WTC11 (cell line): ENCODE results near the gene LOC128125822.

Source experiments
- ATF2 ChIP-seq: sonication (generic); formaldehyde crosslinking; IDR thresholded peaks from 2 replicates; pipeline ENCODE4 v1.8.1; 2022; ENCODE audit warnings: low read depth, missing genetic modification reagents, borderline replicate concordance
- ATF6 ChIP-seq: sonication (generic); formaldehyde crosslinking; IDR thresholded peaks from 2 replicates; pipeline ENCODE4 v1.8.1; 2023; ENCODE audit warnings: mild to moderate bottlenecking, missing genetic modification reagents
- CTCF ChIP-seq: fragments of 200-600 bp; IDR thresholded peaks from 2 replicates; pipeline ENCODE4 v1.8.0; 2022; ENCODE audit warnings: antibody characterized with exemption
- E2F4 ChIP-seq: sonication (generic); formaldehyde crosslinking; IDR thresholded peaks from 2 replicates; pipeline ENCODE4 v1.8.1; 2022; ENCODE audit warnings: low read depth, mild to moderate bottlenecking, moderate library complexity, missing genetic modification reagents, borderline replicate concordance
- ESRRA ChIP-seq: sonication (generic); formaldehyde crosslinking; IDR thresholded peaks from 2 replicates; pipeline ENCODE4 v1.8.1; 2022; ENCODE audit warnings: mild to moderate bottlenecking, missing genetic modification reagents, borderline replicate concordance
- FOXK1 ChIP-seq: sonication (generic); formaldehyde crosslinking; IDR thresholded peaks from 2 replicates; pipeline ENCODE4 v1.8.0; 2022; ENCODE audit warnings: mild to moderate bottlenecking, moderate library complexity, missing genetic modification reagents
- FOXP1 ChIP-seq: sonication (generic); formaldehyde crosslinking; IDR thresholded peaks from 2 replicates; pipeline ENCODE4 v1.8.0; 2022; ENCODE audit warnings: missing genetic modification reagents, mild to moderate bottlenecking, moderate library complexity, borderline replicate concordance
- GABPB1 ChIP-seq: sonication (generic); formaldehyde crosslinking; IDR thresholded peaks from 2 replicates; pipeline ENCODE4 v1.8.1; 2023; ENCODE audit warnings: mild to moderate bottlenecking, missing genetic modification reagents
- GRHL2 ChIP-seq: fragments of 250-450 bp; sonication (Bioruptor Pico); IDR thresholded peaks from 2 replicates; pipeline ENCODE4 v1.8.0; 2022; ENCODE audit warnings: mild to moderate bottlenecking, moderate library complexity; ENCODE audit not compliant: insufficient replicate concordance, severe bottlenecking
- KAT7 ChIP-seq: sonication (generic); formaldehyde crosslinking; IDR thresholded peaks from 2 replicates; pipeline ENCODE4 v1.8.1; 2023; ENCODE audit warnings: missing genetic modification reagents, mild to moderate bottlenecking, borderline replicate concordance
- MYBL2 ChIP-seq: sonication (generic); formaldehyde crosslinking; IDR thresholded peaks from 2 replicates; pipeline ENCODE4 v1.8.1; 2023; ENCODE audit warnings: mild to moderate bottlenecking, moderate library complexity, missing genetic modification reagents
- NR2C2 ChIP-seq: sonication (generic); formaldehyde crosslinking; IDR thresholded peaks from 2 replicates; pipeline ENCODE4 v1.8.0; 2022; ENCODE audit warnings: mild to moderate bottlenecking, missing genetic modification reagents
- RORB ChIP-seq: fragments of 250-450 bp; sonication (Bioruptor Pico); IDR thresholded peaks from 2 replicates; pipeline ENCODE4 v1.9.0; 2021; ENCODE audit warnings: mild to moderate bottlenecking
- SMAD4 ChIP-seq: sonication (generic); formaldehyde crosslinking; IDR thresholded peaks from 2 replicates; pipeline ENCODE4 v1.8.0; 2022; ENCODE audit warnings: mild to moderate bottlenecking, missing genetic modification reagents
- SOX15 ChIP-seq: fragments of 250-450 bp; sonication (Bioruptor Pico); IDR thresholded peaks from 2 replicates; pipeline ENCODE4 v1.9.0; 2021; ENCODE audit warnings: mild to moderate bottlenecking
- STAT6 ChIP-seq: sonication (generic); formaldehyde crosslinking; conservative IDR thresholded peaks from 2 replicates; pipeline ENCODE4 v1.8.1; 2023; ENCODE audit warnings: mild to moderate bottlenecking, low read depth, missing genetic modification reagents, moderate library complexity
- TEAD1 ChIP-seq: sonication (generic); formaldehyde crosslinking; IDR thresholded peaks from 2 replicates; pipeline ENCODE4 v1.8.0; 2022; ENCODE audit warnings: mild to moderate bottlenecking, missing genetic modification reagents
- USF2 ChIP-seq: sonication (generic); formaldehyde crosslinking; IDR thresholded peaks from 2 replicates; pipeline ENCODE4 v1.8.1; 2023; ENCODE audit warnings: mild to moderate bottlenecking, missing genetic modification reagents, moderate library complexity
- ZBTB43 ChIP-seq: sonication (generic); formaldehyde crosslinking; IDR thresholded peaks from 2 replicates; pipeline ENCODE4 v1.8.1; 2023; ENCODE audit warnings: mild to moderate bottlenecking, missing genetic modification reagents
- ZNF121 ChIP-seq: sonication (generic); formaldehyde crosslinking; IDR thresholded peaks from 2 replicates; pipeline ENCODE4 v1.8.0; 2023; ENCODE audit warnings: missing genetic modification reagents
- ZNF317 ChIP-seq: sonication (generic); formaldehyde crosslinking; IDR thresholded peaks from 2 replicates; pipeline ENCODE4 v1.8.1; 2023; ENCODE audit warnings: low read depth, mild to moderate bottlenecking, moderate library complexity, missing genetic modification reagents, borderline replicate concordance
- ZNF416 ChIP-seq: fragments of 250-450 bp; sonication (Bioruptor Pico); IDR thresholded peaks from 2 replicates; pipeline ENCODE4 v1.9.0; 2021; ENCODE audit warnings: mild to moderate bottlenecking, inconsistent platforms
- ZNF425 ChIP-seq: fragments of 250-450 bp; sonication (Bioruptor Pico); conservative IDR thresholded peaks from 2 replicates; pipeline ENCODE4 v1.9.0; 2021; ENCODE audit warnings: mild to moderate bottlenecking

The LOC128125822 gene

GRCh38 chr6:63572044-63572746, at the start of gene LOC128125822, which contains the start of gene PTP4A1 (continued):
- TF ChIP-seq ATF6 (CRISPR knock-in tag): no peak
- TF ChIP-seq FOXK1 (CRISPR knock-in tag): peak; percentile 74
- peak; percentile 61 for TF ChIP-seq E2F4 (CRISPR knock-in tag)
- no peak for TF ChIP-seq NR2C2 (CRISPR knock-in tag)
- TF ChIP-seq SMAD4 (CRISPR knock-in tag): no peak
- 0 out of 2 replicates have a peak, but pooled peaks have one; percentile 66 for TF ChIP-seq KAT7 (CRISPR knock-in tag)
- no peak for TF ChIP-seq SOX15 (CRISPR knock-in tag)
- peak; percentile 84; the same call in 1 of the 2 replicates for TF ChIP-seq MYBL2 (CRISPR knock-in tag)
- TF ChIP-seq ESRRA (CRISPR knock-in tag): peak; percentile 56; the same call in 1 of the 2 replicates
- no peak for TF ChIP-seq STAT6 (CRISPR knock-in tag)
- TF ChIP-seq GABPB1: peak; percentile 76
- no peak for TF ChIP-seq ZNF416 (CRISPR knock-in tag)
- no peak for TF ChIP-seq GRHL2
- no peak for TF ChIP-seq ZNF121 (CRISPR knock-in tag)
- TF ChIP-seq TEAD1: no peak; the same call in 1 of the 2 replicates
- TF ChIP-seq ZNF317 (CRISPR knock-in tag): no peak
- no peak; the same call in 1 of the 2 replicates for TF ChIP-seq USF2 (CRISPR knock-in tag)
- TF ChIP-seq ATF2: no peak
- TF ChIP-seq RORB (CRISPR knock-in tag): no peak
- TF ChIP-seq FOXP1 (CRISPR knock-in tag): peak; percentile 65
- no peak for TF ChIP-seq CTCF
- TF ChIP-seq ZNF425 (CRISPR knock-in tag): no peak
- TF ChIP-seq ZBTB43: 0 out of 2 replicates have a peak, but pooled peaks have one; percentile 55
